H9 (cell line): Measurements from ENCODE around the gene IMPDH1. TPM values are rescaled to one million over a fixed set of nuclear protein-coding genes. Genes with fewer than 3 reads are reported as not detected.
"Not testable (repeated sequence)": the region's sequence is repeated elsewhere in the genome, so short reads cannot be mapped to it uniquely, and the experiment has no call there.

Experiments
- DNase-seq: peaks from one replicate; pipeline ENCODE4 v3.0.0-alpha.2; 2017
- H2AFZ ChIP-seq: one replicate; pipeline ENCODE4 v1.6.1; 2013; ENCODE audit warnings: mild to moderate bottlenecking, low read length, control low read depth, moderate library complexity
- H2AK5ac ChIP-seq: 2 replicates; pipeline ENCODE4 v1.6.1; 2013; ENCODE audit warnings: low read length, control low read depth, mixed read lengths; ENCODE audit not compliant: insufficient read length
- H2BK120ac ChIP-seq: one replicate; pipeline ENCODE4 v1.6.1; 2013; ENCODE audit warnings: low read depth, mild to moderate bottlenecking, low read length, control low read depth, inconsistent platforms; ENCODE audit not compliant: poor library complexity, severe bottlenecking
- H2BK12ac ChIP-seq: 2 replicates; pipeline ENCODE4 v1.6.1; 2013; ENCODE audit warnings: low read length, control low read depth, mixed read lengths, low read depth; ENCODE audit not compliant: insufficient read length
- H2BK15ac ChIP-seq: 2 replicates; pipeline ENCODE4 v1.6.1; 2013; ENCODE audit warnings: low read depth, low read length, control low read depth
- H2BK20ac ChIP-seq: one replicate; pipeline ENCODE4 v1.6.1; 2013; ENCODE audit warnings: low read depth, mild to moderate bottlenecking, low read length, control low read depth, inconsistent platforms; ENCODE audit not compliant: poor library complexity, severe bottlenecking
- H2BK5ac ChIP-seq: 2 replicates; pipeline ENCODE4 v1.6.1; 2013; ENCODE audit warnings: low read length, control low read depth, mixed read lengths; ENCODE audit not compliant: insufficient read length
- H3K14ac ChIP-seq: 2 replicates; pipeline ENCODE4 v1.6.1; 2013; ENCODE audit warnings: low read length, control low read depth; ENCODE audit not compliant: insufficient read depth
- H3K18ac ChIP-seq: 2 replicates; pipeline ENCODE4 v1.6.1; 2013; ENCODE audit warnings: low read depth, mild to moderate bottlenecking, mixed read lengths, low read length, control low read depth; ENCODE audit not compliant: insufficient read length
- H3K23ac ChIP-seq: 2 replicates; pipeline ENCODE4 v1.6.1; 2013; ENCODE audit warnings: low read length, control low read depth, mixed read lengths, low read depth; ENCODE audit not compliant: insufficient read length
- H3K23me2 ChIP-seq: 2 replicates; pipeline ENCODE4 v1.6.1; 2013; ENCODE audit warnings: low read depth, mild to moderate bottlenecking, mixed read lengths, low read length, control low read depth; ENCODE audit not compliant: insufficient read length, poor library complexity, severe bottlenecking
- H3K27ac ChIP-seq: 2 replicates; pipeline ENCODE4 v1.5.1; 2013; ENCODE audit warnings: low read length, control low read depth, mixed read lengths, low read depth; ENCODE audit not compliant: insufficient read length
- H3K27me3 ChIP-seq: 2 replicates; pipeline ENCODE4 v1.6.1; 2013; ENCODE audit warnings: low read length, control low read depth, inconsistent platforms; ENCODE audit not compliant: insufficient read depth
- H3K4ac ChIP-seq: 2 replicates; pipeline ENCODE4 v1.6.1; 2013; ENCODE audit warnings: low read depth, mild to moderate bottlenecking, control low read depth, inconsistent platforms, low read length, moderate library complexity
- H3K4me1 ChIP-seq: 2 replicates; pipeline ENCODE4 v1.6.1; 2013; ENCODE audit warnings: low read length, control low read depth, inconsistent platforms; ENCODE audit not compliant: insufficient read depth
- H3K4me2 ChIP-seq: 2 replicates; pipeline ENCODE4 v1.6.1; 2013; ENCODE audit warnings: low read length, control low read depth, mixed read lengths; ENCODE audit not compliant: insufficient read length, insufficient read depth
- H3K56ac ChIP-seq: 2 replicates; pipeline ENCODE4 v1.6.1; 2013; ENCODE audit warnings: low read depth, mild to moderate bottlenecking, mixed read lengths, low read length, control low read depth; ENCODE audit not compliant: insufficient read length
- H3K79me1 ChIP-seq: 2 replicates; pipeline ENCODE4 v1.6.1; 2013; ENCODE audit warnings: low read depth, mild to moderate bottlenecking, moderate library complexity, low read length, control low read depth, inconsistent platforms; ENCODE audit not compliant: insufficient read depth, poor library complexity, severe bottlenecking
- H3K79me2 ChIP-seq: 2 replicates; pipeline ENCODE4 v1.6.1; 2013; ENCODE audit warnings: low read length, control low read depth, inconsistent platforms; ENCODE audit not compliant: insufficient read depth
- H3K9ac ChIP-seq: 2 replicates; pipeline ENCODE4 v1.6.1; 2013; ENCODE audit warnings: low read length, control low read depth, mixed read lengths; ENCODE audit not compliant: insufficient read length; ENCODE audit errors: extremely low read depth
- H3K9me3 ChIP-seq: one replicate; pipeline ENCODE4 v1.6.1; 2013; ENCODE audit warnings: low read depth, low read length, inconsistent platforms; ENCODE audit not compliant: control insufficient read depth
- H3T11ph ChIP-seq: one replicate; pipeline ENCODE4 v1.6.1; 2013; ENCODE audit warnings: mild to moderate bottlenecking, low read length, control low read depth, inconsistent platforms
- H4K20me1 ChIP-seq: one replicate; pipeline ENCODE4 v1.6.1; 2013; ENCODE audit not compliant: control insufficient read depth, insufficient read length, insufficient read depth
- H4K5ac ChIP-seq: 2 replicates; pipeline ENCODE4 v1.6.1; 2013; ENCODE audit warnings: low read depth, mild to moderate bottlenecking, mixed read lengths, low read length, control low read depth; ENCODE audit not compliant: insufficient read length
- H4K8ac ChIP-seq: replicated peaks from 2 replicates; pipeline ENCODE4 v1.6.1; 2013; ENCODE audit warnings: low read length, control low read depth, mixed read lengths, low read depth; ENCODE audit not compliant: insufficient read length
- H4K91ac ChIP-seq: 2 replicates; pipeline ENCODE4 v1.6.1; 2013; ENCODE audit warnings: low read depth, mild to moderate bottlenecking, moderate library complexity, mixed read lengths, low read length, control low read depth; ENCODE audit not compliant: insufficient read length
- H3K27ac Mint-ChIP-seq, 3 experiments: 2 replicates in 2 of 3; 3 replicates in 1 of 3; pipeline ENCODE4 v1.8.0; 2020 to 2021; ENCODE audit warnings: mixed read lengths in 3 of 3, mild to moderate bottlenecking in 1 of 3, moderate library complexity in 1 of 3
- H3K27me3 Mint-ChIP-seq: 2 replicates; pipeline ENCODE4 v1.8.0; 2021; ENCODE audit warnings: low read depth, mild to moderate bottlenecking, moderate library complexity, mixed read lengths
- H3K36me3 Mint-ChIP-seq, 3 experiments: 2 replicates in 2 of 3; 3 replicates in 1 of 3; pipeline ENCODE4 v1.8.0; 2020 to 2021; ENCODE audit warnings: low read depth in 3 of 3, mixed read lengths in 3 of 3; ENCODE audit not compliant: insufficient read depth in 1 of 3
- H3K4me1 Mint-ChIP-seq, 2 experiments: 2 replicates each; pipeline ENCODE4 v1.8.0; 2020; ENCODE audit warnings: mixed read lengths in 2 of 2
- H3K4me3 Mint-ChIP-seq, 2 experiments: 2 replicates in 1 of 2; 3 replicates in 1 of 2; pipeline ENCODE4 v1.8.0; 2020 to 2021; ENCODE audit warnings: mild to moderate bottlenecking in 2 of 2, mixed read lengths in 2 of 2, moderate library complexity in 1 of 2
- H3K9me3 Mint-ChIP-seq, 2 experiments: 2 replicates in 1 of 2; 3 replicates in 1 of 2; pipeline ENCODE4 v1.8.0; 2020; ENCODE audit warnings: mild to moderate bottlenecking in 2 of 2, mixed read lengths in 2 of 2, moderate library complexity in 1 of 2
- CTCF ChIP-seq: fragments of 200-600 bp; sonication (generic); conservative IDR thresholded peaks from 3 replicates; pipeline ENCODE4 v1.8.0; 2021; ENCODE audit warnings: antibody characterized with exemption, mild to moderate bottlenecking
- WGBS: extraction: QIAGEN DNeasy Blood & Tissue Kit; methylation state at CpG from one replicate; pipeline ENCODE4 v1.1.7; 2013; ENCODE audit warnings: missing lambda C conversion rate, low lambda C conversion rate, mixed read lengths; ENCODE audit not compliant: insufficient read length; ENCODE audit errors: extremely low coverage; 5-methylcytosine and 5-hydroxymethylcytosine counted together
- total RNA-seq: library from RNA; stranded (reverse); gene quantifications from 2 replicates; pipeline ENCODE4 v1.2.1, GENCODE V29; 2021

The IMPDH1 gene
- total RNA-seq, 1 experiment from 2014 or later, result 35.2 TPM

- H3K9ac ChIP-seq, result no peak overlapping the region
- H3K27ac Mint-ChIP-seq, result 0 out of 7 replicates have a peak overlapping the region, but pooled peaks of 1 of the 3 experiments have one; percentile 12
- H3K4me1 Mint-ChIP-seq, result peaks cover 40 to 47% of the 10 kb centered on the region in 2 experiments
- H4K5ac ChIP-seq, result no peak overlapping the region
- no peaks in the 10 kb centered on the region for H3K9me3 ChIP-seq
- H2BK12ac ChIP-seq, result no peak overlapping the region
- H3K27me3 ChIP-seq, result no peaks in the 10 kb centered on the region
- no peak overlapping the region for H2AFZ ChIP-seq
- no peak overlapping the region for H3K4me2 ChIP-seq
- H2BK15ac ChIP-seq, result no peak overlapping the region
- H3K4ac ChIP-seq, result no peak overlapping the region
- no peak overlapping the region for H2AK5ac ChIP-seq
- peaks cover 9% of the 10 kb centered on the region; the same call in 1 of the 2 replicates for H3K79me2 ChIP-seq
- H3K27ac ChIP-seq, result no peak overlapping the region
- peaks cover 10 to 11% of the 10 kb centered on the region in 2 experiments for H3K9me3 Mint-ChIP-seq
- H3K36me3 Mint-ChIP-seq, result peaks cover 26 to 46% (median 34%) of the 10 kb centered on the region in 3 experiments
- H3K4me1 ChIP-seq, result no peaks in the 10 kb centered on the region
- H3K79me1 ChIP-seq, result no peaks in the 10 kb centered on the region
- no peak overlapping the region for H3K56ac ChIP-seq
- no peak overlapping the region for H2BK5ac ChIP-seq
- H2BK120ac ChIP-seq, result no peak overlapping the region
- H3K23me2 ChIP-seq, result peaks cover 6% of the 10 kb centered on the region
- H4K8ac ChIP-seq, result no peak overlapping the region
- no peak overlapping the region for H3K23ac ChIP-seq
- WGBS, result no CpG with 5 or more reads among the region's 3 CpGs
- TF ChIP-seq CTCF, result no peak
- no peak overlapping the region for H2BK20ac ChIP-seq
- no peaks in the 10 kb centered on the region for H4K20me1 ChIP-seq
- DNase-seq, result no peak
- H4K91ac ChIP-seq, result no peak overlapping the region
- H3K4me3 Mint-ChIP-seq, result no peak overlapping the region; a peak in 1 of 5 replicates
- no peak overlapping the region for H3K14ac ChIP-seq
- no peak overlapping the region for H3T11ph ChIP-seq
- H3K27me3 Mint-ChIP-seq, result no peaks in the 10 kb centered on the region; the same call in 1 of the 2 replicates
- no peak overlapping the region for H3K18ac ChIP-seq
Measured at GRCh38 chr7:128458956-128459355, 49.2 kb upstream of the IMPDH1 start.

GRCh38 chr7:128457385-128457784, 47.6 kb upstream of the IMPDH1 start:
- not testable (repeated sequence) for H4K5ac ChIP-seq, H3K18ac ChIP-seq, H2AFZ ChIP-seq, H2BK20ac ChIP-seq, H4K8ac ChIP-seq, H3K9ac ChIP-seq, H3K79me2 ChIP-seq, H3K9me3 ChIP-seq, H3K27ac Mint-ChIP-seq, H3T11ph ChIP-seq, H2BK12ac ChIP-seq, H4K91ac ChIP-seq, H3K4me1 ChIP-seq, H3K79me1 ChIP-seq, H3K56ac ChIP-seq, DNase-seq, H3K27me3 ChIP-seq, H3K14ac ChIP-seq, H3K4ac ChIP-seq, H2BK120ac ChIP-seq, H3K23me2 ChIP-seq, H3K23ac ChIP-seq, H3K9me3 Mint-ChIP-seq, H4K20me1 ChIP-seq, H2AK5ac ChIP-seq, H3K27me3 Mint-ChIP-seq, H2BK5ac ChIP-seq, H3K27ac ChIP-seq, H2BK15ac ChIP-seq
- H3K4me2 ChIP-seq, result peak overlapping the region; percentile 78
- no CpG with 5 or more reads among the region's 6 CpGs for WGBS
- Mint-ChIP-seq H3K4me3 (peak overlapping the region; percentile 96 to 99), H3K36me3 (peaks cover 14 to 33% (median 21%) of the 10 kb centered on the region in 3 experiments), H3K4me1 (peaks cover 44 to 58% of the 10 kb centered on the region in 2 experiments)
